GM12878 (cell line): ENCODE measurements around the gene TMEM236. TPM values are rescaled to one million over a fixed set of nuclear protein-coding genes. Genes with fewer than 3 reads are reported as not detected.

ENCODE experiments used
- ATAC-seq: fragments of 200-7000 bp; cut with Tn5 transposase; 3 replicates; pipeline ENCODE4 v1.9.1; 2020; ENCODE audit warnings: mild to moderate bottlenecking, moderate library complexity
- BruUV-seq: library from RNA; stranded (reverse); fragments of 400-500 nt; replicated peaks from 2 replicates; lab custom pipeline; 2021; lab: Mats Ljungman, UMichigan
- CTCF ChIA-PET: fragments of 300-600 bp; sonication (Branson Sonifier 250); formaldehyde crosslinking; extraction: SDS; loops from one replicate; lab custom pipeline; 2021; ENCODE audit warnings: inconsistent platforms; lab: Yijun Ruan, JAX
- POLR2A ChIA-PET: fragments of 350-600 bp; formaldehyde crosslinking; extraction: SDS; loops from one replicate; lab custom pipeline; 2021; ENCODE audit warnings: inconsistent platforms; lab: Charles Lee
- RAD21 ChIA-PET: fragments of 300-600 bp; sonication (Branson Sonifier 250); formaldehyde crosslinking; loops from one replicate; lab custom pipeline; 2023; ENCODE audit warnings: antibody characterized with exemption; ENCODE audit not compliant: unreplicated experiment; lab: Charles Lee
- SMC1A ChIA-PET: fragments of 300-600 bp; sonication (Branson Sonifier 250); formaldehyde crosslinking; loops from one replicate; lab custom pipeline; 2023; ENCODE audit not compliant: unreplicated experiment, uncharacterized antibody; lab: Charles Lee
- DNase-seq: peaks from one replicate; pipeline ENCODE4 v3.0.0-alpha.2; 2011; ENCODE audit warnings: low read depth, low spot score
- FAIRE-seq: peaks from 3 replicates; lab custom pipeline; 2011; peaks lifted over from hg19 to GRCh38; lab: Jason Lieb, UNC
- H2AFZ ChIP-seq: 2 replicates; pipeline ENCODE4 v1.6.0; 2011; ENCODE audit warnings: low read depth, low read length, control low read depth; ENCODE audit not compliant: control insufficient read depth
- H3K27ac ChIP-seq: 2 replicates; pipeline ENCODE4 v1.5.1; 2011; ENCODE audit warnings: control low read depth; ENCODE audit not compliant: control insufficient read depth, insufficient read depth
- H3K27me3 ChIP-seq, 2 experiments: replicated peaks in 1 of 2; 2 replicates each; pipeline versions ENCODE4 v1.6.0 to v1.6.1; 2011; ENCODE audit warnings: low read length in 1 of 2; ENCODE audit not compliant: control insufficient read depth in 2 of 2, insufficient read depth in 2 of 2
- H3K36me3 ChIP-seq, 2 experiments: 2 replicates each; pipeline ENCODE4 v1.5.1; 2011; ENCODE audit warnings: low read length in 1 of 2; ENCODE audit not compliant: control insufficient read depth in 2 of 2, insufficient read depth in 2 of 2
- H3K4me1 ChIP-seq: 2 replicates; pipeline ENCODE4 v1.6.1; 2011; ENCODE audit warnings: mild to moderate bottlenecking, low read length, moderate library complexity, mixed read lengths; ENCODE audit not compliant: control insufficient read depth, insufficient read depth
- H3K4me2 ChIP-seq: 2 replicates; pipeline ENCODE4 v1.6.0; 2011; ENCODE audit warnings: control low read depth; ENCODE audit not compliant: control insufficient read depth, insufficient read depth
- H3K4me3 ChIP-seq: fragments of 200-600 bp; sonication (generic); 2 replicates; pipeline ENCODE4 v1.5.1; 2016
- H3K79me2 ChIP-seq: 2 replicates; pipeline ENCODE4 v1.6.0; 2011; ENCODE audit warnings: low read length; ENCODE audit not compliant: control insufficient read depth, insufficient read depth
- H3K9ac ChIP-seq: 2 replicates; pipeline ENCODE4 v1.8.0; 2011; ENCODE audit warnings: low read length, control low read depth, mixed read lengths; ENCODE audit not compliant: control insufficient read depth, insufficient read depth
- H3K9me3 ChIP-seq: replicated peaks from 3 replicates; pipeline ENCODE4 v1.5.1; 2011; ENCODE audit warnings: mild to moderate bottlenecking, low read length; ENCODE audit not compliant: control insufficient read depth, insufficient read depth
- H4K20me1 ChIP-seq: 2 replicates; pipeline ENCODE4 v1.6.0; 2011; ENCODE audit not compliant: control insufficient read depth, insufficient read depth
- BACH1 ChIP-seq: fragments of 450-650 bp; IDR thresholded peaks from 2 replicates; pipeline ENCODE4 v1.6.1; 2017; ENCODE audit warnings: mild to moderate bottlenecking, borderline replicate concordance
- CBX3 ChIP-seq: fragments of 200-600 bp; sonication (generic); IDR thresholded peaks from 2 replicates; pipeline ENCODE4 v1.6.1; 2016; ENCODE audit warnings: low read depth, borderline replicate concordance
- FOXK2 ChIP-seq: fragments of 450-650 bp; IDR thresholded peaks from 2 replicates; pipeline ENCODE4 v1.6.1; 2017; ENCODE audit warnings: mild to moderate bottlenecking, moderate library complexity
- KAT2A ChIP-seq: conservative IDR thresholded peaks from 2 replicates; pipeline ENCODE4 v1.6.1; 2011; ENCODE audit warnings: low read depth, low read length; ENCODE audit not compliant: control insufficient read depth
- MXI1 ChIP-seq: fragments of 150-350 bp; IDR thresholded peaks from 2 replicates; pipeline ENCODE4 v1.6.1; 2011; ENCODE audit warnings: low read depth, mild to moderate bottlenecking, inconsistent platforms, low read length, improper control_type of control experiment
- PAX8 ChIP-seq: fragments of 450-650 bp; IDR thresholded peaks from 2 replicates; pipeline ENCODE4 v1.6.1; 2017; ENCODE audit warnings: mild to moderate bottlenecking, moderate library complexity
- POLR2AphosphoS2 ChIP-seq: IDR thresholded peaks from 2 replicates; pipeline ENCODE4 v1.6.1; 2011; ENCODE audit warnings: low read depth, mild to moderate bottlenecking, low read length, improper control_type of control experiment, moderate library complexity
- TAF1 ChIP-seq: IDR thresholded peaks from 2 replicates; pipeline ENCODE4 v1.6.1; 2011; ENCODE audit warnings: mild to moderate bottlenecking, low read depth, low read length, borderline replicate concordance
- ZBED1 ChIP-seq: IDR thresholded peaks from 2 replicates; pipeline ENCODE4 v1.6.1; 2016; ENCODE audit warnings: borderline replicate concordance
- ZNF24 ChIP-seq: fragments of 450-650 bp; IDR thresholded peaks from 2 replicates; pipeline ENCODE4 v1.6.1; 2017; ENCODE audit warnings: antibody characterized with exemption, mild to moderate bottlenecking
- WGBS: methylation state at CpG from one replicate; pipeline ENCODE4 v1.1.6; 2016; ENCODE audit warnings: low lambda C conversion rate; ENCODE audit not compliant: insufficient replicate concordance, insufficient coverage; ENCODE audit errors: missing lambda C conversion rate; 5-methylcytosine and 5-hydroxymethylcytosine counted together
- in situ Hi-C: fragments of 300-500 bp; cut with MboI; formaldehyde crosslinking; loops from 9 replicates; pipeline ENCODE4 v1.14.3; 2018; ENCODE audit warnings: mixed read lengths
- intact Hi-C: fragments of 100-400 bp; cut with micrococcal nuclease; formaldehyde crosslinking; loops from one replicate; pipeline ENCODE4 v1.14.2; 2022; ENCODE audit not compliant: unreplicated experiment
- polyA plus RNA-seq, 11 experiments: library from polyadenylated mRNA; depleted of rRNA in 4 of 11; unstranded in 6 of 11; stranded (reverse) in 5 of 11; fragments of >200 nt; fragmentation: Nextera tagmentation in 4 of 11; fragmentation: Illumina TruSeq in 1 of 11; extraction: Ambion mirVana in 4 of 11; extraction: Trizol in 1 of 11; gene quantifications; 1 replicate in 1 of 11; 2 replicates in 10 of 11; pipeline versions ENCODE4 v1.2.1 to v1.2.3, GENCODE V29; 2011 to 2016; ENCODE audit warnings: inconsistent platforms in 2 of 11, missing spikeins in 2 of 11, low read depth in 1 of 11
- total RNA-seq, 4 experiments: library from RNA; depleted of rRNA in 3 of 4; stranded (reverse); fragments of >200 nt in 3 of 4; fragmentation: Illumina TruSeq in 1 of 4; extraction: Trizol in 1 of 4; gene quantifications; 2 replicates each; pipeline versions ENCODE4 v1.2.1 to v1.2.3, GENCODE V29; 2013 to 2021
- TF ChIP-seq, protein P1 (sequence below): fragments of 450-650 bp; IDR thresholded peaks from 2 replicates; pipeline ENCODE4 v1.6.1; 2017; ENCODE audit warnings: mild to moderate bottlenecking, moderate library complexity
- TF ChIP-seq, protein P2 (sequence below): fragments of 450-650 bp; IDR thresholded peaks from 2 replicates; pipeline ENCODE4 v1.6.1; 2018; ENCODE audit warnings: mild to moderate bottlenecking, low read depth, moderate library complexity; ENCODE audit not compliant: partially characterized antibody
- TF ChIP-seq, protein P3 (sequence below): fragments of 450-650 bp; IDR thresholded peaks from 2 replicates; pipeline ENCODE4 v1.6.1; 2017; ENCODE audit warnings: antibody characterized with exemption, mild to moderate bottlenecking, moderate library complexity

Gene TMEM236
- total and polyA plus RNA-seq, 10 of the 15 experiments (the other 5 are each of a cell fraction or from before 2014, with no cell fraction given), result 0.03 TPM; not detected in 9

DNA sequence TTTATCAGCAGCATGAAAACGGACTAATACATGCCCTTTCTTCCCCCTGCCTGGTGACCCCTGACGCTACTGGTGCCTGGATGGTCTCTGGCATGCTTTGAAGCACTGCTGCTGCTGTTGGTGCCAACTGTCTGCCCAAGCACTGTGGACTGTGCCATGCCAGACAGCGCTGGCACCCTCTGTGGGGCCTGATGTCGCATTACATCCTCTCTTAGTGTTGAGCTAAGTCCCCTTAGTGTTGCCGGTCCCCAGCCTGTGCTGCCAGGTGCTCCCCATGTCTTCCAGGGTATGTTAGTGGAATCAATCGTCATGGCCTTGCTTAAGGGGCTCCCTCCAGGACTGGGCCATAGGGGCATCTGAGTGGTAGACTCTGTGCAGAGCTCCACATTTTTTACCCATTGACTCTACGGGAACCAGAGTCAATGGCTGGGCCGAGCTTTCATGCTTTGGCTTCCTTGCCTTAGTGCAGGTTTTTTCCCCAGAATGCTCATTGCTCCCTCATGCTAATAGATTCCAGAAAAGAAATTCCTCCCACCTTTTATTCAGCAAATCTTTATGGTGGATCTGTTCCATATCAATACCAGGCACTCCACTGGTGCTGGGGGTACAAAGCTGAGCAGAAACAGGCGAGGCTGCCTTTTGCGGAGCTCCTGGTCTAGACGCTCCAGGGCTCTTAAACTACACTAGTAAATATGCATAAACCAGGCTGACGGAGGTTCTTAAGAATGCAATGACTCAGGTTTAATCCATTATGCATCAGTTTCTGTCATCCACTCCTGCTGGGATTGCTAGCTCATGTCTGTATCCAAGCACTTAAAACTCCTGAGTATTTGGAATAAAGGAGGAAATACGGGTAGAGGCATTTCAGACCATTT is 35.3 kb downstream of the TMEM236 start:
- H3K27ac ChIP-seq, result no peak overlapping the region
- no peaks in the 10 kb centered on the region for H3K36me3 ChIP-seq
- peak; percentile 32; the same call in 1 of the 3 replicates for ATAC-seq
- ChIA-PET CTCF (interaction anchor here (1.4 kb wide), 1 partner anchor 14 kb away, joined by 3 read pairs; no protein-coding TSS in a partner anchor), RAD21 (no interaction called here), POLR2A (no interaction called here), SMC1A (no interaction called here)
- no peak overlapping the region for H2AFZ ChIP-seq
- intact Hi-C loops (no loop called here), in situ Hi-C loops (no loop called here)
- H3K9me3 ChIP-seq, result no peaks in the 10 kb centered on the region
- H4K20me1 ChIP-seq, result no peaks in the 10 kb centered on the region
- no peak for DNase-seq
- no peaks in the 10 kb centered on the region; a peak in 1 of 4 replicates for H3K27me3 ChIP-seq
- H3K79me2 ChIP-seq, result no peaks in the 10 kb centered on the region
- H3K9ac ChIP-seq, result no peak overlapping the region
- no peak overlapping the region for H3K4me3 ChIP-seq
- FAIRE-seq, result no peak
- WGBS, result 35% methylated on average over 13 of the region's 13 CpGs
- no peak overlapping the region for H3K4me2 ChIP-seq
- no peaks in the 10 kb centered on the region for H3K4me1 ChIP-seq
- no TSS peak for BruUV-seq
- TF ChIP-seq, protein P1, sequence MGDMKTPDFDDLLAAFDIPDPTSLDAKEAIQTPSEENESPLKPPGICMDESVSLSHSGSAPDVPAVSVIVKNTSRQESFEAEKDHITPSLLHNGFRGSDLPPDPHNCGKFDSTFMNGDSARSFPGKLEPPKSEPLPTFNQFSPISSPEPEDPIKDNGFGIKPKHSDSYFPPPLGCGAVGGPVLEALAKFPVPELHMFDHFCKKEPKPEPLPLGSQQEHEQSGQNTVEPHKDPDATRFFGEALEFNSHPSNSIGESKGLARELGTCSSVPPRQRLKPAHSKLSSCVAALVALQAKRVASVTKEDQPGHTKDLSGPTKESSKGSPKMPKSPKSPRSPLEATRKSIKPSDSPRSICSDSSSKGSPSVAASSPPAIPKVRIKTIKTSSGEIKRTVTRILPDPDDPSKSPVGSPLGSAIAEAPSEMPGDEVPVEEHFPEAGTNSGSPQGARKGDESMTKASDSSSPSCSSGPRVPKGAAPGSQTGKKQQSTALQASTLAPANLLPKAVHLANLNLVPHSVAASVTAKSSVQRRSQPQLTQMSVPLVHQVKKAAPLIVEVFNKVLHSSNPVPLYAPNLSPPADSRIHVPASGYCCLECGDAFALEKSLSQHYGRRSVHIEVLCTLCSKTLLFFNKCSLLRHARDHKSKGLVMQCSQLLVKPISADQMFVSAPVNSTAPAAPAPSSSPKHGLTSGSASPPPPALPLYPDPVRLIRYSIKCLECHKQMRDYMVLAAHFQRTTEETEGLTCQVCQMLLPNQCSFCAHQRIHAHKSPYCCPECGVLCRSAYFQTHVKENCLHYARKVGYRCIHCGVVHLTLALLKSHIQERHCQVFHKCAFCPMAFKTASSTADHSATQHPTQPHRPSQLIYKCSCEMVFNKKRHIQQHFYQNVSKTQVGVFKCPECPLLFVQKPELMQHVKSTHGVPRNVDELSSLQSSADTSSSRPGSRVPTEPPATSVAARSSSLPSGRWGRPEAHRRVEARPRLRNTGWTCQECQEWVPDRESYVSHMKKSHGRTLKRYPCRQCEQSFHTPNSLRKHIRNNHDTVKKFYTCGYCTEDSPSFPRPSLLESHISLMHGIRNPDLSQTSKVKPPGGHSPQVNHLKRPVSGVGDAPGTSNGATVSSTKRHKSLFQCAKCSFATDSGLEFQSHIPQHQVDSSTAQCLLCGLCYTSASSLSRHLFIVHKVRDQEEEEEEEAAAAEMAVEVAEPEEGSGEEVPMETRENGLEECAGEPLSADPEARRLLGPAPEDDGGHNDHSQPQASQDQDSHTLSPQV, result no peak
- TF ChIP-seq ZNF24 (no peak), KAT2A (no peak), FOXK2 (no peak), MXI1 (no peak), POLR2AphosphoS2 (no peak), CBX3 (no peak), BACH1 (no peak), ZBED1 (no peak), TAF1 (no peak), PAX8 (no peak)
- TF ChIP-seq, protein P2, sequence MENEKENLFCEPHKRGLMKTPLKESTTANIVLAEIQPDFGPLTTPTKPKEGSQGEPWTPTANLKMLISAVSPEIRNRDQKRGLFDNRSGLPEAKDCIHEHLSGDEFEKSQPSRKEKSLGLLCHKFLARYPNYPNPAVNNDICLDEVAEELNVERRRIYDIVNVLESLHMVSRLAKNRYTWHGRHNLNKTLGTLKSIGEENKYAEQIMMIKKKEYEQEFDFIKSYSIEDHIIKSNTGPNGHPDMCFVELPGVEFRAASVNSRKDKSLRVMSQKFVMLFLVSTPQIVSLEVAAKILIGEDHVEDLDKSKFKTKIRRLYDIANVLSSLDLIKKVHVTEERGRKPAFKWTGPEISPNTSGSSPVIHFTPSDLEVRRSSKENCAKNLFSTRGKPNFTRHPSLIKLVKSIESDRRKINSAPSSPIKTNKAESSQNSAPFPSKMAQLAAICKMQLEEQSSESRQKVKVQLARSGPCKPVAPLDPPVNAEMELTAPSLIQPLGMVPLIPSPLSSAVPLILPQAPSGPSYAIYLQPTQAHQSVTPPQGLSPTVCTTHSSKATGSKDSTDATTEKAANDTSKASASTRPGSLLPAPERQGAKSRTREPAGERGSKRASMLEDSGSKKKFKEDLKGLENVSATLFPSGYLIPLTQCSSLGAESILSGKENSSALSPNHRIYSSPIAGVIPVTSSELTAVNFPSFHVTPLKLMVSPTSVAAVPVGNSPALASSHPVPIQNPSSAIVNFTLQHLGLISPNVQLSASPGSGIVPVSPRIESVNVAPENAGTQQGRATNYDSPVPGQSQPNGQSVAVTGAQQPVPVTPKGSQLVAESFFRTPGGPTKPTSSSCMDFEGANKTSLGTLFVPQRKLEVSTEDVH, result no peak
- TF ChIP-seq, protein P3, sequence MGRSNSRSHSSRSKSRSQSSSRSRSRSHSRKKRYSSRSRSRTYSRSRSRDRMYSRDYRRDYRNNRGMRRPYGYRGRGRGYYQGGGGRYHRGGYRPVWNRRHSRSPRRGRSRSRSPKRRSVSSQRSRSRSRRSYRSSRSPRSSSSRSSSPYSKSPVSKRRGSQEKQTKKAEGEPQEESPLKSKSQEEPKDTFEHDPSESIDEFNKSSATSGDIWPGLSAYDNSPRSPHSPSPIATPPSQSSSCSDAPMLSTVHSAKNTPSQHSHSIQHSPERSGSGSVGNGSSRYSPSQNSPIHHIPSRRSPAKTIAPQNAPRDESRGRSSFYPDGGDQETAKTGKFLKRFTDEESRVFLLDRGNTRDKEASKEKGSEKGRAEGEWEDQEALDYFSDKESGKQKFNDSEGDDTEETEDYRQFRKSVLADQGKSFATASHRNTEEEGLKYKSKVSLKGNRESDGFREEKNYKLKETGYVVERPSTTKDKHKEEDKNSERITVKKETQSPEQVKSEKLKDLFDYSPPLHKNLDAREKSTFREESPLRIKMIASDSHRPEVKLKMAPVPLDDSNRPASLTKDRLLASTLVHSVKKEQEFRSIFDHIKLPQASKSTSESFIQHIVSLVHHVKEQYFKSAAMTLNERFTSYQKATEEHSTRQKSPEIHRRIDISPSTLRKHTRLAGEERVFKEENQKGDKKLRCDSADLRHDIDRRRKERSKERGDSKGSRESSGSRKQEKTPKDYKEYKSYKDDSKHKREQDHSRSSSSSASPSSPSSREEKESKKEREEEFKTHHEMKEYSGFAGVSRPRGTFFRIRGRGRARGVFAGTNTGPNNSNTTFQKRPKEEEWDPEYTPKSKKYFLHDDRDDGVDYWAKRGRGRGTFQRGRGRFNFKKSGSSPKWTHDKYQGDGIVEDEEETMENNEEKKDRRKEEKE, result no peak
